WTC11 (cell line): ENCODE measurements around the gene FGD3. TPM values are rescaled to one million over a fixed set of nuclear protein-coding genes. Genes with fewer than 3 reads are reported as not detected.

Source experiments
- ATAC-seq: fragments of 200-7000 bp; cut with Tn5 transposase; 2 replicates; pipeline ENCODE4 v1.10.0; 2021; ENCODE audit warnings: mild to moderate bottlenecking, moderate library complexity
- CTCF ChIA-PET: fragments of 300-600 bp; sonication (Branson Sonifier 250); formaldehyde crosslinking; loops from one replicate; lab custom pipeline; 2021; ENCODE audit warnings: antibody characterized with exemption; lab: Charles Lee
- POLR2A ChIA-PET: fragments of 350-600 bp; sonication (Branson Sonifier 250); formaldehyde crosslinking; loops from one replicate; lab custom pipeline; 2021; ENCODE audit warnings: antibody characterized with exemption; lab: Charles Lee
- DNase-seq: peaks from one replicate; pipeline ENCODE4 v3.0.0; 2021; ENCODE audit warnings: low spot score
- H3K27ac Mint-ChIP-seq: 2 replicates; pipeline ENCODE4 v1.8.0; 2021; ENCODE audit warnings: mixed read lengths
- H3K27me3 Mint-ChIP-seq: 2 replicates; pipeline ENCODE4 v1.8.0; 2021; ENCODE audit warnings: low read depth, mild to moderate bottlenecking, moderate library complexity, mixed read lengths
- H3K36me3 Mint-ChIP-seq: 2 replicates; pipeline ENCODE4 v1.8.0; 2021; ENCODE audit warnings: mixed read lengths
- H3K4me1 Mint-ChIP-seq: 2 replicates; pipeline ENCODE4 v1.8.0; 2022; ENCODE audit warnings: mixed read lengths
- H3K4me3 Mint-ChIP-seq: 2 replicates; pipeline ENCODE4 v1.8.0; 2021; ENCODE audit warnings: mild to moderate bottlenecking, moderate library complexity, mixed read lengths
- H3K9me3 Mint-ChIP-seq: 2 replicates; pipeline ENCODE4 v1.8.0; 2021; ENCODE audit warnings: mixed read lengths
- CBFB ChIP-seq: sonication (generic); formaldehyde crosslinking; IDR thresholded peaks from 2 replicates; pipeline ENCODE4 v1.8.1; 2022; ENCODE audit warnings: mild to moderate bottlenecking, low read depth, missing genetic modification reagents
- CREM ChIP-seq: sonication (generic); formaldehyde crosslinking; IDR thresholded peaks from 2 replicates; pipeline ENCODE4 v1.8.1; 2022; ENCODE audit warnings: mild to moderate bottlenecking, missing genetic modification reagents, moderate library complexity
- HMGA2 ChIP-seq: fragments of 250-450 bp; sonication (Bioruptor Pico); IDR thresholded peaks from 2 replicates; pipeline ENCODE4 v1.4.0; 2021; ENCODE audit warnings: mild to moderate bottlenecking, moderate library complexity
- KAT7 ChIP-seq: sonication (generic); formaldehyde crosslinking; IDR thresholded peaks from 2 replicates; pipeline ENCODE4 v1.8.1; 2023; ENCODE audit warnings: missing genetic modification reagents, mild to moderate bottlenecking, borderline replicate concordance
- PRRX2 ChIP-seq: fragments of 250-450 bp; sonication (Bioruptor Pico); IDR thresholded peaks from 2 replicates; pipeline ENCODE4 v1.8.0; 2021; ENCODE audit warnings: mild to moderate bottlenecking
- SOX15 ChIP-seq: fragments of 250-450 bp; sonication (Bioruptor Pico); IDR thresholded peaks from 2 replicates; pipeline ENCODE4 v1.9.0; 2021; ENCODE audit warnings: mild to moderate bottlenecking
- total RNA-seq: library from RNA; stranded (reverse); gene quantifications from 3 replicates; pipeline ENCODE4 v1.2.3, GENCODE V29; 2021
- TF ChIP-seq, protein P1 (sequence below): sonication (generic); formaldehyde crosslinking; IDR thresholded peaks from 2 replicates; pipeline ENCODE4 v1.8.1; 2023; ENCODE audit warnings: mild to moderate bottlenecking, missing genetic modification reagents, borderline replicate concordance
- TF ChIP-seq, protein P2 (sequence below): sonication (generic); formaldehyde crosslinking; conservative IDR thresholded peaks from 2 replicates; pipeline ENCODE4 v1.8.1; 2022; ENCODE audit warnings: mild to moderate bottlenecking, missing genetic modification reagents
- TF ChIP-seq, protein P3 (sequence below): sonication (generic); formaldehyde crosslinking; IDR thresholded peaks from 2 replicates; pipeline ENCODE4 v1.8.0; 2022; ENCODE audit warnings: mild to moderate bottlenecking, missing genetic modification reagents
- TF ChIP-seq, protein P4 (sequence below): sonication (generic); formaldehyde crosslinking; IDR thresholded peaks from 2 replicates; pipeline ENCODE4 v1.8.0; 2022; ENCODE audit warnings: missing genetic modification reagents
- TF ChIP-seq, protein P5 (sequence below): sonication (generic); formaldehyde crosslinking; conservative IDR thresholded peaks from 2 replicates; pipeline ENCODE4 v1.8.1; 2023; ENCODE audit warnings: mild to moderate bottlenecking, low read depth, missing genetic modification reagents, moderate library complexity
- TF ChIP-seq, protein P6 (sequence below): fragments of 250-450 bp; sonication (Bioruptor Pico); conservative IDR thresholded peaks from 2 replicates; pipeline ENCODE4 v1.9.0; 2021; ENCODE audit warnings: mild to moderate bottlenecking

FGD3 gene
- total RNA-seq, 1 experiment from 2014 or later = 1.9 TPM

DNA sequence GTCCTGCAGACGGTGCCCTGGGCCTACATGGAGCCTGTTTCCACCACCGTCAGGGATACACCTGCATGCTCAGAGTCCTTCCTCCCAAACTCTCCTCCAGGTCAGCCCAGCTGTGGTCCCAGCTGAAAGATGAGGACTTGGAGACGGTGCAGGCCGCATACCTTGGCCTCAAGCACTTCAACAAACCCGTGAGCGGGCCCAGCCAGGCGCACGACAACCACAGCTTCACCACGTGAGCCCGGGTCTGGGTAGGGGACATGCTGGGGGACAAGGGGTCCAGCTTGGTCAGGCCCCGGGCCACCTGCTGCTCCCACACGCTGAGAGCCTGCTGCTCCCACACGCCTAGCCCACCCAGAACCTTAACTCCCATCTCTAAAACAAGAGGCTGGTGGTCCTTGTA, 132.0 kb downstream of the FGD3 start:
- H3K36me3 Mint-ChIP-seq = no peaks in the 10 kb centered on the region
- TF ChIP-seq, protein P1, sequence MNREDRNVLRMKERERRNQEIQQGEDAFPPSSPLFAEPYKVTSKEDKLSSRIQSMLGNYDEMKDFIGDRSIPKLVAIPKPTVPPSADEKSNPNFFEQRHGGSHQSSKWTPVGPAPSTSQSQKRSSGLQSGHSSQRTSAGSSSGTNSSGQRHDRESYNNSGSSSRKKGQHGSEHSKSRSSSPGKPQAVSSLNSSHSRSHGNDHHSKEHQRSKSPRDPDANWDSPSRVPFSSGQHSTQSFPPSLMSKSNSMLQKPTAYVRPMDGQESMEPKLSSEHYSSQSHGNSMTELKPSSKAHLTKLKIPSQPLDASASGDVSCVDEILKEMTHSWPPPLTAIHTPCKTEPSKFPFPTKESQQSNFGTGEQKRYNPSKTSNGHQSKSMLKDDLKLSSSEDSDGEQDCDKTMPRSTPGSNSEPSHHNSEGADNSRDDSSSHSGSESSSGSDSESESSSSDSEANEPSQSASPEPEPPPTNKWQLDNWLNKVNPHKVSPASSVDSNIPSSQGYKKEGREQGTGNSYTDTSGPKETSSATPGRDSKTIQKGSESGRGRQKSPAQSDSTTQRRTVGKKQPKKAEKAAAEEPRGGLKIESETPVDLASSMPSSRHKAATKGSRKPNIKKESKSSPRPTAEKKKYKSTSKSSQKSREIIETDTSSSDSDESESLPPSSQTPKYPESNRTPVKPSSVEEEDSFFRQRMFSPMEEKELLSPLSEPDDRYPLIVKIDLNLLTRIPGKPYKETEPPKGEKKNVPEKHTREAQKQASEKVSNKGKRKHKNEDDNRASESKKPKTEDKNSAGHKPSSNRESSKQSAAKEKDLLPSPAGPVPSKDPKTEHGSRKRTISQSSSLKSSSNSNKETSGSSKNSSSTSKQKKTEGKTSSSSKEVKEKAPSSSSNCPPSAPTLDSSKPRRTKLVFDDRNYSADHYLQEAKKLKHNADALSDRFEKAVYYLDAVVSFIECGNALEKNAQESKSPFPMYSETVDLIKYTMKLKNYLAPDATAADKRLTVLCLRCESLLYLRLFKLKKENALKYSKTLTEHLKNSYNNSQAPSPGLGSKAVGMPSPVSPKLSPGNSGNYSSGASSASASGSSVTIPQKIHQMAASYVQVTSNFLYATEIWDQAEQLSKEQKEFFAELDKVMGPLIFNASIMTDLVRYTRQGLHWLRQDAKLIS (CRISPR knock-in tag) = no peak
- TF ChIP-seq HMGA2 (CRISPR knock-in tag) (no peak), PRRX2 (no peak)
- TF ChIP-seq, protein P2, sequence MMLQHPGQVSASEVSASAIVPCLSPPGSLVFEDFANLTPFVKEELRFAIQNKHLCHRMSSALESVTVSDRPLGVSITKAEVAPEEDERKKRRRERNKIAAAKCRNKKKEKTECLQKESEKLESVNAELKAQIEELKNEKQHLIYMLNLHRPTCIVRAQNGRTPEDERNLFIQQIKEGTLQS (CRISPR knock-in tag) = no peak
- TF ChIP-seq, protein P3, sequence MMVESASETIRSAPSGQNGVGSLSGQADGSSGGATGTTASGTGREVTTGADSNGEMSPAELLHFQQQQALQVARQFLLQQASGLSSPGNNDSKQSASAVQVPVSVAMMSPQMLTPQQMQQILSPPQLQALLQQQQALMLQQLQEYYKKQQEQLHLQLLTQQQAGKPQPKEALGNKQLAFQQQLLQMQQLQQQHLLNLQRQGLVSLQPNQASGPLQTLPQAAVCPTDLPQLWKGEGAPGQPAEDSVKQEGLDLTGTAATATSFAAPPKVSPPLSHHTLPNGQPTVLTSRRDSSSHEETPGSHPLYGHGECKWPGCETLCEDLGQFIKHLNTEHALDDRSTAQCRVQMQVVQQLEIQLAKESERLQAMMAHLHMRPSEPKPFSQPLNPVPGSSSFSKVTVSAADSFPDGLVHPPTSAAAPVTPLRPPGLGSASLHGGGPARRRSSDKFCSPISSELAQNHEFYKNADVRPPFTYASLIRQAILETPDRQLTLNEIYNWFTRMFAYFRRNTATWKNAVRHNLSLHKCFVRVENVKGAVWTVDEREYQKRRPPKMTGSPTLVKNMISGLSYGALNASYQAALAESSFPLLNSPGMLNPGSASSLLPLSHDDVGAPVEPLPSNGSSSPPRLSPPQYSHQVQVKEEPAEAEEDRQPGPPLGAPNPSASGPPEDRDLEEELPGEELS (CRISPR knock-in tag) = no peak
- ChIA-PET POLR2A (interaction anchor here (0.6 to 1.1 kb wide), 2 partner anchors 67 to 116 kb away, joined by 3 to 6 read pairs; no protein-coding TSS in a partner anchor), CTCF (interaction anchor here (1.0 kb wide), 1 partner anchor 20 kb away, joined by 3 read pairs; no protein-coding TSS in a partner anchor)
- H3K9me3 Mint-ChIP-seq = no peaks in the 10 kb centered on the region
- no peaks in the 10 kb centered on the region for H3K27me3 Mint-ChIP-seq
- 0 out of 2 replicates have a peak, but pooled peaks cover 5% of the 10 kb centered on the region for H3K4me1 Mint-ChIP-seq
- no peak for ATAC-seq
- no peak overlapping the region for H3K4me3 Mint-ChIP-seq
- no peak overlapping the region for H3K27ac Mint-ChIP-seq
- no peak for DNase-seq

DNA sequence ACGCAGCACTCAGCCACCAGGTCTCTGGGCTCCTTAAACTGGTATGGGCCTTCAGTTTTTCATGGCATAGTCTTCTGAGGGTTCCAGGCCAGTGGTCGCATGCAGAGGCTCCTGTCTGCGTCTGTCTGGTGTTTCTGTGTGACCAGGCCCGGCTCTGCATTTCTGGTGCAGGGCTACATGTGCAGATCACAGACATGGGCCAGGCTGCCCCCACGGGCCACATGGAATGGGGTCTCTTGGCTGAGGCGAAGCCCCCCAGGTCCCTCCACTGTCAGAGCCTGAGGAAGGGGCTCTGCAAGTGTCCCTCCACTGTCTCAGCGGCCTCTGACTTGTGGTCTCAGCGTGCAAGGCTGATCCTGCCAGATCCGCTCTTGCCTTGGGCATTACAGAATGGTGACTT, 133.1 kb downstream of the FGD3 start:
- ChIA-PET POLR2A (no interaction called here), CTCF (interaction anchor here (0.6 to 1.5 kb wide), 2 partner anchors 28 to 935 kb away, joined by 3 to 4 read pairs; no protein-coding TSS in a partner anchor)
- Mint-ChIP-seq H3K36me3 (peaks cover 2% of the 10 kb centered on the region; the same call in 1 of the 2 replicates), H3K4me1 (0 out of 2 replicates have a peak, but pooled peaks cover 2% of the 10 kb centered on the region), H3K9me3 (peaks cover 1% of the 10 kb centered on the region), H3K27ac (no peak overlapping the region), H3K4me3 (no peak overlapping the region), H3K27me3 (no peaks in the 10 kb centered on the region)
- DNase-seq (peak; percentile 7), ATAC-seq (no peak)
- TF ChIP-seq, protein P4, sequence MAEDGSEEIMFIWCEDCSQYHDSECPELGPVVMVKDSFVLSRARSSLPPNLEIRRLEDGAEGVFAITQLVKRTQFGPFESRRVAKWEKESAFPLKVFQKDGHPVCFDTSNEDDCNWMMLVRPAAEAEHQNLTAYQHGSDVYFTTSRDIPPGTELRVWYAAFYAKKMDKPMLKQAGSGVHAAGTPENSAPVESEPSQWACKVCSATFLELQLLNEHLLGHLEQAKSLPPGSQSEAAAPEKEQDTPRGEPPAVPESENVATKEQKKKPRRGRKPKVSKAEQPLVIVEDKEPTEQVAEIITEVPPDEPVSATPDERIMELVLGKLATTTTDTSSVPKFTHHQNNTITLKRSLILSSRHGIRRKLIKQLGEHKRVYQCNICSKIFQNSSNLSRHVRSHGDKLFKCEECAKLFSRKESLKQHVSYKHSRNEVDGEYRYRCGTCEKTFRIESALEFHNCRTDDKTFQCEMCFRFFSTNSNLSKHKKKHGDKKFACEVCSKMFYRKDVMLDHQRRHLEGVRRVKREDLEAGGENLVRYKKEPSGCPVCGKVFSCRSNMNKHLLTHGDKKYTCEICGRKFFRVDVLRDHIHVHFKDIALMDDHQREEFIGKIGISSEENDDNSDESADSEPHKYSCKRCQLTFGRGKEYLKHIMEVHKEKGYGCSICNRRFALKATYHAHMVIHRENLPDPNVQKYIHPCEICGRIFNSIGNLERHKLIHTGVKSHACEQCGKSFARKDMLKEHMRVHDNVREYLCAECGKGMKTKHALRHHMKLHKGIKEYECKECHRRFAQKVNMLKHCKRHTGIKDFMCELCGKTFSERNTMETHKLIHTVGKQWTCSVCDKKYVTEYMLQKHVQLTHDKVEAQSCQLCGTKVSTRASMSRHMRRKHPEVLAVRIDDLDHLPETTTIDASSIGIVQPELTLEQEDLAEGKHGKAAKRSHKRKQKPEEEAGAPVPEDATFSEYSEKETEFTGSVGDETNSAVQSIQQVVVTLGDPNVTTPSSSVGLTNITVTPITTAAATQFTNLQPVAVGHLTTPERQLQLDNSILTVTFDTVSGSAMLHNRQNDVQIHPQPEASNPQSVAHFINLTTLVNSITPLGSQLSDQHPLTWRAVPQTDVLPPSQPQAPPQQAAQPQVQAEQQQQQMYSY (CRISPR knock-in tag) = no peak
- TF ChIP-seq HMGA2 (CRISPR knock-in tag) = no peak
- TF ChIP-seq CBFB (CRISPR knock-in tag) = no peak
- TF ChIP-seq CREM (CRISPR knock-in tag) = no peak
- TF ChIP-seq KAT7 = no peak
- TF ChIP-seq, protein P5, sequence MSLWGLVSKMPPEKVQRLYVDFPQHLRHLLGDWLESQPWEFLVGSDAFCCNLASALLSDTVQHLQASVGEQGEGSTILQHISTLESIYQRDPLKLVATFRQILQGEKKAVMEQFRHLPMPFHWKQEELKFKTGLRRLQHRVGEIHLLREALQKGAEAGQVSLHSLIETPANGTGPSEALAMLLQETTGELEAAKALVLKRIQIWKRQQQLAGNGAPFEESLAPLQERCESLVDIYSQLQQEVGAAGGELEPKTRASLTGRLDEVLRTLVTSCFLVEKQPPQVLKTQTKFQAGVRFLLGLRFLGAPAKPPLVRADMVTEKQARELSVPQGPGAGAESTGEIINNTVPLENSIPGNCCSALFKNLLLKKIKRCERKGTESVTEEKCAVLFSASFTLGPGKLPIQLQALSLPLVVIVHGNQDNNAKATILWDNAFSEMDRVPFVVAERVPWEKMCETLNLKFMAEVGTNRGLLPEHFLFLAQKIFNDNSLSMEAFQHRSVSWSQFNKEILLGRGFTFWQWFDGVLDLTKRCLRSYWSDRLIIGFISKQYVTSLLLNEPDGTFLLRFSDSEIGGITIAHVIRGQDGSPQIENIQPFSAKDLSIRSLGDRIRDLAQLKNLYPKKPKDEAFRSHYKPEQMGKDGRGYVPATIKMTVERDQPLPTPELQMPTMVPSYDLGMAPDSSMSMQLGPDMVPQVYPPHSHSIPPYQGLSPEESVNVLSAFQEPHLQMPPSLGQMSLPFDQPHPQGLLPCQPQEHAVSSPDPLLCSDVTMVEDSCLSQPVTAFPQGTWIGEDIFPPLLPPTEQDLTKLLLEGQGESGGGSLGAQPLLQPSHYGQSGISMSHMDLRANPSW (CRISPR knock-in tag) = no peak
- no peak for TF ChIP-seq SOX15 (CRISPR knock-in tag)
- TF ChIP-seq, protein P6, sequence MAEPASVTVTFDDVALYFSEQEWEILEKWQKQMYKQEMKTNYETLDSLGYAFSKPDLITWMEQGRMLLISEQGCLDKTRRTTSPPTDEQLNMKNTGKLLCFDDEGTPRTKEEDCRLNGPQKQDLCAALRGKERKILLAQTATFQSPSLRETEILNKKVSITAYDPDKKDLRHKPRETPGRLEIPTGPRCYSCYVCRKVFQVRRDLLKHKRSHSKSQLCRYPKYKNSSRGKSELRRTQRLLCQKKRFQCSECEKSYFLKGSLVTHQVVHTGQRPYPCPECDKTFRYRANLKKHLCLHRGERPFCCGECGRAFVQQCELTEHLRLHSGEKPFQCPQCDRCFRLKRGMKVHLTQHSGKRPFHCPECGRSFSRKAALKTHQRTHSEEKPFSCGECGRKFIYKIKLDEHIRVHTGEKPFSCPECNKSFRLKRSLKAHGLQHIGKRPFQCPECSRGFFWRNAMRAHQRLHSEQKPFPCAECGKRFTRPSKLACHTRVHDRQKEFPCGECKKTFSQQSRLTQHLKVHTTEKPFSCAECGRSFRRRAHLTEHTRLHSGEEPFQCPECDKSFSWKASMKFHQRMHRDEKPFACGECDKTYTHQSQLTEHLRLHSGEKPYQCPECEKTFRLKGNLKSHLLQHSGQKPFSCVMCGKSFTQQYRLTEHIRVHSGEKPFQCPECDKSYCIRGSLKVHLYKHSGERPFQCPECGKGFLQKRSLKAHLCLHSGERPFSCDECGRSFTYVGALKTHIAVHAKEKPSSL (CRISPR knock-in tag) = no peak
